GM12875 (cell line): Measurements from ENCODE around the gene HIKESHI.
"Not testable (repeated sequence)": the region's sequence is repeated elsewhere in the genome, so short reads cannot be mapped to it uniquely, and the experiment has no call there.

ENCODE experiments used
- H3K4me3 ChIP-seq: one replicate; pipeline ENCODE4 v1.5.1; 2011; ENCODE audit warnings: low read depth, low read length, control low read depth
- CTCF ChIP-seq: IDR thresholded peaks from 2 replicates; pipeline ENCODE4 v1.5.1; 2011; ENCODE audit warnings: low read depth, mild to moderate bottlenecking, control low read depth, inconsistent platforms, low read length, moderate library complexity, borderline replicate concordance; ENCODE audit not compliant: insufficient read depth

HIKESHI gene

GRCh38 chr11:86337227-86337626 is 35.2 kb downstream of the HIKESHI start:
- H3K4me3 ChIP-seq, result no peak overlapping the region
- TF ChIP-seq CTCF, result no peak

DNA sequence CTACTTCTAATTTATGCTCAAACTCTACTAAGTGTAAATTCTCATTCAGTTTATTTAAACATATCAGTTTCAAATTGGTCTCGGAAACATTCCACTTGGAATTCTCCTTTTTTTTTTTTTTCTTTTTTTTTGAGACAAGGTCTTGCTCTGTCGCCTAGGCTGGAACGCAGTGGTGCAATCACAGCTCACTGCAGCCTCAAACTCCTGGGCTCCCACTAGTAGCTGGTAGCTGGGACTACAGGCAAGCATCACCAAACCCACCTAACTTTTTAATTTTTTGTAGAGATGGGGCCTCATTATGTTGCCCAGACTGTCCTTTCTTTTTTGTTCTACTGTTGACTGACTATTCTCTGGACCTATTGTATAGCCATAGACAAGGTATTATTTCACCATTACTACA is 39.3 kb downstream of the HIKESHI start:
- no peak for TF ChIP-seq CTCF
- H3K4me3 ChIP-seq, result no peak overlapping the region

DNA sequence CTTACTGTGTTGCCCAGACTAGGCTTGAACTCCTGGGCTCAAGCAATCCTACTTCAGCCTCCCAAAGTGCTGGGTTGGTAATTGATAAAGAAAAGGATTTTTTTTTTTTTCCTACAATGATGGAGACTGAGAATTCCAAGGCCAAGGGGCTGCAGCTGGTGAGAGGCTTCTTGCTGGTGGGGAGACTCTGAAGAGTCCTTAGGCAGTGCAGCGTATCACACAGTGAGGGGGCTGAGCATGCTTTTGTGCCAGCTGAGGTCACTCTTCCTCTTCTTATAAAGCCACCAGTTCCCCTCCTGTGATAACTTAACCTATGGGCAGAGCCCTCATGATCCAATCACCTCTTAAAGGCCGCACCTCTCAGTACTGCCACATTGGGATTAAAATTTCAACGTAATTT is 44.5 kb downstream of the HIKESHI start:
- TF ChIP-seq CTCF, result no peak
- H3K4me3 ChIP-seq, result no peak overlapping the region

DNA sequence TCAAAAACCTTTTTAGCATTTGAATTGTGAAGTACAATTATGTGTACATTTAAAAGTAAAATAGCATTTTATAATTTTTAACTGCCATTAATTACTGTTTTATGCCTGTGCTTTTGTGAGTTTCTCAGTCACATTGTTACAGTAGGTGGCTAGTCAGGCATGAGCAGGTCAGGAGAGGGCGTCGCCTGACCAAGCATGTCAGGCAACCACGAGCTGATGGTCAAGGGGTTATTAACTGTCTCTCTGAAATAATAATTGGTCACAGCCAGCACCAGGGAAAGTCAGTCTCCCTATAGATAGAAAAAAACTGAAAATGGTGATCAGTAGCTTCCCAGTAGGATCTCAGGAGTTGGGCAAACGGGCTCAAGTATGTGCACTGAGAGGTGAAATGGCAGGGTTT is 53.2 kb downstream of the HIKESHI start:
- H3K4me3 ChIP-seq, result no peak overlapping the region
- no peak for TF ChIP-seq CTCF

- H3K4me3 ChIP-seq, result not testable (repeated sequence)
These were observed 55.4 kb downstream of the HIKESHI start for GRCh38 chr11:86357412-86357811.

- TF ChIP-seq CTCF, result no peak
- no peak overlapping the region for H3K4me3 ChIP-seq
These were observed 56.7 kb downstream of the HIKESHI start for GRCh38 chr11:86358720-86359119.

DNA sequence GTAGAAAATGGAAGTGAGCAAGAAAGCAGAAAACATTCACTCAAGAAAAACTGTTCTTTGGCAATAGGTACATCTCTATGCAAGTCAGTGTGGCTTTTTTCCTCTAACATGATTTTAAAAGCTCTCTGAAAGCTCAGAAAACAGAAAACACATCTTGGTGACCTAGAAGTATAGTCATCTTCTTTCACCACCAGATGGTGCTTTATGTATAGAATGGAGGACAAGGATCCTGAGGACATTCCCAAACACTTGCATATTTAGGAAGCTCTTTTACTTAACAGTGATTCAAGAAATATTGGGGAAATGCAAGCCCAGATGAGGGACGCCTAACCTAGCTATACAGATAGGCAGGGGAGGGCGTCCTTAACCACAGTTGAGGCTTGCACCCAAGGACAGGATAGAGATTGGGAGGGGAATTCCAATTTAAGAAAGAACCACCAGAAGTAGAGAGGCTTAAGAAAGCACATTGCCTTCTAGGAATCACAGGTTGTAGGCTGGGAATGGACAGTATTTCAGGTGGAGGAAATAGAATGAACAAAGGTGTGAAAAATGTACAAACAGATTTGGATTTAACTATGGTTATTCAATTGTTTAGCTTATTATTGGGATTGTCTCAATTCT is 58.8 kb downstream of the HIKESHI start:
- H3K4me3 ChIP-seq, result no peak overlapping the region
- no peak for TF ChIP-seq CTCF

- H3K4me3 ChIP-seq, result no peak overlapping the region
- no peak for TF ChIP-seq CTCF
These were observed 61.4 kb downstream of the HIKESHI start for GRCh38 chr11:86363424-86363823.
